Esophagus squamous epithelium (tissue), 5 donors: ENCODE data around the gene RNU4-1. TPM values are rescaled to one million over a fixed set of nuclear protein-coding genes. Genes with fewer than 3 reads are reported as not detected.
"Not testable (repeated sequence)": the region's sequence is repeated elsewhere in the genome, so short reads cannot be mapped to it uniquely, and the experiment has no call there.

Source experiments
- DNase-seq: peaks from one replicate; lab custom pipeline; 2025; lab: John Stamatoyannopoulos, UW
- H3K27ac ChIP-seq, 4 donors: fragments of 200-600 bp; sonication (generic); one replicate each; pipeline ENCODE4 v1.5.1; 2016 to 2019; ENCODE audit warnings: mild to moderate bottlenecking in 1 of 4
- H3K27me3 ChIP-seq, 4 donors: fragments of 200-600 bp; sonication (generic); 1 replicate in 3 of 4; 2 replicates in 1 of 4; pipeline versions ENCODE4 v1.5.1 to v1.6.0; 2017 to 2021; ENCODE audit warnings: antibody characterized with exemption in 1 of 4
- H3K36me3 ChIP-seq, 3 donors: fragments of 200-600 bp; sonication (generic); one replicate each; pipeline ENCODE4 v1.5.1; 2016 to 2019
- H3K4me1 ChIP-seq, 3 donors: fragments of 200-600 bp; sonication (generic); one replicate each; pipeline ENCODE4 v1.5.1; 2017 to 2019
- H3K4me3 ChIP-seq, 4 donors: fragments of 200-600 bp; sonication (generic); 1 replicate in 3 of 4; 2 replicates in 1 of 4; pipeline ENCODE4 v1.5.1; 2016 to 2019; ENCODE audit warnings: mild to moderate bottlenecking in 2 of 4, moderate library complexity in 1 of 4
- H3K9me3 ChIP-seq, 3 donors: fragments of 200-600 bp; sonication (generic); one replicate each; pipeline ENCODE4 v1.5.1; 2016 to 2019
- POLR2A ChIP-seq, 4 donors: fragments of 450-650 bp; IDR thresholded peaks; one replicate each; pipeline ENCODE4 v1.6.1; 2017; ENCODE audit warnings: antibody characterized with exemption in 4 of 4, mild to moderate bottlenecking in 4 of 4, moderate library complexity in 3 of 4
- WGBS, 2 donors: methylation state at CpG; one replicate each; pipeline ENCODE4 v1.1.5; 2018; 5-methylcytosine and 5-hydroxymethylcytosine counted together
- intact Hi-C: fragments of 100-400 bp; cut with DNase I; formaldehyde crosslinking; loops from one replicate; pipeline ENCODE4 v1.15.0; 2022
- total RNA-seq, 4 donors: library from RNA; depleted of rRNA; stranded (reverse); fragments of >200 nt; gene quantifications; one replicate each; pipeline ENCODE4 v1.1.0, GENCODE V29; 2016
- TF ChIP-seq, protein P1 (sequence below), 6 experiments: fragments of 450-650 bp in 4 of 6; fragments of 200-600 bp in 2 of 6; sonication (generic) in 2 of 6; IDR thresholded peaks; one replicate each; pipeline ENCODE4 v1.5.1; 2016 to 2019; ENCODE audit warnings: antibody characterized with exemption in 6 of 6, mild to moderate bottlenecking in 4 of 6, moderate library complexity in 4 of 6
- donor health status: DM: yes; HTN: yes; CAD: no.

The RNU4-1 gene
- total RNA-seq, 4 donors from 2014 or later, result under 0.01 TPM; not detected in 1

GRCh38 chr12:120259418-120260202, 33.4 kb downstream of the RNU4-1 start:
- H3K9me3 ChIP-seq, result no peaks in the 10 kb centered on the region
- H3K4me3 ChIP-seq, result no peak overlapping the region
- WGBS, 2 donors, result 65 to 79% methylated on average over 4 to 5 of the region's 8 CpGs
- H3K27me3 ChIP-seq, result no peaks in the 10 kb centered on the region
- no peak for DNase-seq
- no peaks in the 10 kb centered on the region for H3K36me3 ChIP-seq
- TF ChIP-seq, protein P1, sequence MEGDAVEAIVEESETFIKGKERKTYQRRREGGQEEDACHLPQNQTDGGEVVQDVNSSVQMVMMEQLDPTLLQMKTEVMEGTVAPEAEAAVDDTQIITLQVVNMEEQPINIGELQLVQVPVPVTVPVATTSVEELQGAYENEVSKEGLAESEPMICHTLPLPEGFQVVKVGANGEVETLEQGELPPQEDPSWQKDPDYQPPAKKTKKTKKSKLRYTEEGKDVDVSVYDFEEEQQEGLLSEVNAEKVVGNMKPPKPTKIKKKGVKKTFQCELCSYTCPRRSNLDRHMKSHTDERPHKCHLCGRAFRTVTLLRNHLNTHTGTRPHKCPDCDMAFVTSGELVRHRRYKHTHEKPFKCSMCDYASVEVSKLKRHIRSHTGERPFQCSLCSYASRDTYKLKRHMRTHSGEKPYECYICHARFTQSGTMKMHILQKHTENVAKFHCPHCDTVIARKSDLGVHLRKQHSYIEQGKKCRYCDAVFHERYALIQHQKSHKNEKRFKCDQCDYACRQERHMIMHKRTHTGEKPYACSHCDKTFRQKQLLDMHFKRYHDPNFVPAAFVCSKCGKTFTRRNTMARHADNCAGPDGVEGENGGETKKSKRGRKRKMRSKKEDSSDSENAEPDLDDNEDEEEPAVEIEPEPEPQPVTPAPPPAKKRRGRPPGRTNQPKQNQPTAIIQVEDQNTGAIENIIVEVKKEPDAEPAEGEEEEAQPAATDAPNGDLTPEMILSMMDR (IDR thresholded peaks at IDR 0.05), result no peak
- TF ChIP-seq POLR2A (IDR thresholded peaks at IDR 0.05), result no peak
- intact Hi-C loops, result no loop called here
- peaks cover 60 to 100% (median 75%) of the 10 kb centered on the region in 3 donors for H3K4me1 ChIP-seq
- H3K27ac ChIP-seq, result peak overlapping the region; percentile 6 to 89 (median 82)

GRCh38 chr12:120258323-120258896, 34.6 kb downstream of the RNU4-1 start:
- H3K9me3 ChIP-seq, result no peaks in the 10 kb centered on the region
- peaks cover 48 to 99% (median 71%) of the 10 kb centered on the region in 3 donors for H3K4me1 ChIP-seq
- peak overlapping the region in 3 of 4 donors; percentile 77 to 89 (median 86) for H3K27ac ChIP-seq
- H3K4me3 ChIP-seq, result no peak overlapping the region
- H3K27me3 ChIP-seq, result no peaks in the 10 kb centered on the region
- DNase-seq, result no peak
- intact Hi-C loops, result no loop called here
- H3K36me3 ChIP-seq, result no peaks in the 10 kb centered on the region
- no peak for TF ChIP-seq POLR2A (IDR thresholded peaks at IDR 0.05)
- TF ChIP-seq, protein P1 (IDR thresholded peaks at IDR 0.05), result no peak
- 80 to 87% methylated on average over 5 of the region's 5 CpGs for WGBS, 2 donors

DNA sequence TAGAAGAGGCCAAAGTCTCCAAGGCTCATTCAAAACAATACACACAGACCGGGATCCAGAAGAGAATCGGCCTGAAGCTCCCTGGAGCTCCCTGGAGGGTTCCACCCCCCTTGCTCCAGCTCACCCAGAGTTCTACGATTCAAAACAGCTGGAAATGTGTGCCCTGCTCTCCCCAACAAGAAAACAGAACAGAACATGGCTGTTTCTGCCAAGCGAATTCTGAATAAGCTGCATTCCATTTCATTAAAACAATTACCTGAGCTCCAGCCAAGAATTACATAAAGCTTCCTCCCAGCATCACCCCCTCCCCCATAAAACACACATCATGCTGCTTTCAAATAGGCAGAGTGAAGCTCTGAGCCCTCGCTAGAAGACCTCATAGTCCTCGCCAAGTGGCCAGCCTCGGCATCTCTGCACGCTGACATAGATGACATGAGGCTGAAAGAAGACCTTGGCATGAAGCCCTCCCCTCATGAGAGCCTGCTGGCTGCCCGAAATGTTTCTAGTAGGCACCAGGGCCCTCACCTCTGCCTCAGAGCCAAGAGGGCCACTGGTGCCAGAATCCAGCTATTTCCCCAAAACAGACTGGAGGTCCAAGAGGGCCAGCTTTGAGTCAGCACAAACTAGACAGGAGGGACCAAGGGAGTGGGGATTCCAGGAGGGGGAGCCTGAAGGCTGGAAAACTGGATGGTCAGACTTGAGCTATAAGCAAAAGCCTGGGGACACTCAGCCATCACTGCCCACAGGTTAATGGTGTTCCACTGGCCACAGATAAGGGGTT, 35.8 kb downstream of the RNU4-1 start:
- Histone ChIP-seq H3K27me3 (no peaks in the 10 kb centered on the region), H3K27ac (peak overlapping the region; percentile 69 to 89 (median 82)), H3K9me3 (no peaks in the 10 kb centered on the region), H3K4me3 (peak overlapping the region in 1 of 4 donors; percentile 6), H3K4me1 (peaks cover 38 to 98% (median 66%) of the 10 kb centered on the region in 3 donors), H3K36me3 (no peaks in the 10 kb centered on the region)
- intact Hi-C loops, result no loop called here
- no peak for DNase-seq
- TF ChIP-seq, protein P1 (IDR thresholded peaks at IDR 0.05), result peak in 1 of 6 experiments; percentile 16
- peak in 1 of 4 donors; percentile 10 for TF ChIP-seq POLR2A (IDR thresholded peaks at IDR 0.05)
- WGBS, 2 donors, result 17 to 24% methylated on average over 4 to 6 of the region's 9 CpGs

- Histone ChIP-seq H3K9me3 (no peaks in the 10 kb centered on the region), H3K27me3 (no peaks in the 10 kb centered on the region), H3K36me3 (no peaks in the 10 kb centered on the region), H3K4me3 (no peak overlapping the region), H3K27ac (peak overlapping the region; percentile 13 to 89 (median 80)), H3K4me1 (peaks cover 32 to 98% (median 77%) of the 10 kb centered on the region in 3 donors)
- DNase-seq, result no peak
- intact Hi-C loops, result no loop called here
- 71 to 82% methylated on average over 7 of the region's 7 CpGs for WGBS, 2 donors
- TF ChIP-seq, protein P1 (IDR thresholded peaks at IDR 0.05), result peak in 2 of 6 experiments; percentile 8 to 23
- no peak for TF ChIP-seq POLR2A (IDR thresholded peaks at IDR 0.05)
These were observed 38.2 kb downstream of the RNU4-1 start for GRCh38 chr12:120254809-120255208.

DNA sequence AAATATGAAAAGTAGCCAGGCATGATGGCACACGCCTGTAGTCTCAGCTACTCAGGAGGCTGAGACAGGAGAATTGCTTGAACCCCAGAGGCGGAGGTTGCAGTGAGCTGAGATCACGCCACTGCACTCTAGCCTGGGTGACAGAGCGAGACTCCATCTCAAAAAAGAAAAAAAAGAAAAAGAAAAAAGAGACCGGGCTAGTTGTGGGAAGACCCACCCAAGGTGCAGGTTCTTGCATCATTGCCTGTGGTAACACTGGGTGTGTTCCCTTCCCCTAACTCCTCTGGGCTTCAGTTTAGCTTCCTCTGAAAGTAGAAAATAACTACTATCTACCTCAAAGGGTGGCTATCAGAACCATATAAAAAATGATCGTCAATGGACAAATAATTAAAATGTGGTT, 39.7 kb downstream of the RNU4-1 start:
- H3K36me3 ChIP-seq, intact Hi-C loops, H3K4me3 ChIP-seq, DNase-seq, H3K27me3 ChIP-seq, H3K9me3 ChIP-seq: not testable (repeated sequence)
- peak overlapping the region; percentile 1 to 89 (median 80) for H3K27ac ChIP-seq
- H3K4me1 ChIP-seq, result peaks cover 23 to 98% (median 70%) of the 10 kb centered on the region in 3 donors
- WGBS, 2 donors, result 47 to 65% methylated on average over 6 of the region's 6 CpGs
